Ascending aorta (tissue), 2 donors: ENCODE data around the gene HHIPL2. TPM values are rescaled to one million over a fixed set of nuclear protein-coding genes. Genes with fewer than 3 reads are reported as not detected.
"Not testable (repeated sequence)": the region's sequence is repeated elsewhere in the genome, so short reads cannot be mapped to it uniquely, and the experiment has no call there.

ENCODE experiments used
- DNase-seq, 2 donors: peaks; one replicate each; pipeline ENCODE4 v3.0.0-alpha.2; 2019; ENCODE audit warnings: low spot score in 2 of 2
- H3K27ac ChIP-seq, 2 donors: fragments of 200-600 bp; sonication (generic); one replicate each; pipeline ENCODE4 v1.5.1; 2016 to 2017; ENCODE audit warnings: mild to moderate bottlenecking in 1 of 2
- H3K27me3 ChIP-seq: fragments of 200-600 bp; sonication (generic); one replicate; pipeline ENCODE4 v1.5.1; 2017
- H3K36me3 ChIP-seq, 2 donors: fragments of 200-600 bp; sonication (generic); one replicate each; pipeline ENCODE4 v1.5.1; 2016
- H3K4me1 ChIP-seq, 2 donors: fragments of 200-600 bp; sonication (generic); one replicate each; pipeline ENCODE4 v1.5.1; 2016 to 2017; ENCODE audit warnings: mild to moderate bottlenecking in 1 of 2
- H3K4me3 ChIP-seq, 2 donors: fragments of 200-600 bp; sonication (generic); one replicate each; pipeline ENCODE4 v1.5.1; 2016 to 2017; ENCODE audit warnings: mild to moderate bottlenecking in 1 of 2
- H3K9me3 ChIP-seq, 2 donors: fragments of 200-600 bp; sonication (generic); one replicate each; pipeline ENCODE4 v1.5.1; 2016
- intact Hi-C: fragments of 100-400 bp; cut with DNase I; formaldehyde crosslinking; loops from one replicate; pipeline ENCODE4 v1.15.1; 2023
- total RNA-seq: library from RNA; depleted of rRNA; stranded (reverse); fragments of >200 nt; gene quantifications from one replicate; pipeline ENCODE4 v1.1.0, GENCODE V29; 2016

The HHIPL2 gene
- total RNA-seq, 1 donor from 2014 or later = not detected

DNA sequence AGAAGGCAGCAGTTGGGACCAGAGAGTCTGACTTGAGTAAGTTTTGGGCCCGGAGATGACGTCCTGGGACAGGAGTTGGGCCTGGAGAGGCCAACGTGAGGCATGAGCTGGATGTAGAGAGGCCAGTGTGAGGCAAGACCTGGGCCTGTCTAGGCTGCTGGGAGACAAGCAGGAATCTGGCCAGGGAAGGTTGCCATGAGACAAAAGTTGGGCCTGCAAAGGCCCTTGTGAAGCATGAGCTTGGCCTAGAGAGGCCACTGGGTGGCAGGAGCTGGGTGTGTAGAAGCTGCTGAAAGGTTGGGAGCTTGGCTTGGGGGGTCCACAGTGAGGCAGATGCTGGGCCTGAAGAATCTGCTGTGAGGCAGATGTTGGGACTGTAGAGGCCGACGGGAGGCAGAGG is 71.5 kb downstream of the HHIPL2 start:
- H3K4me3 ChIP-seq, intact Hi-C loops, H3K4me1 ChIP-seq, H3K9me3 ChIP-seq, H3K27ac ChIP-seq, H3K27me3 ChIP-seq, DNase-seq, H3K36me3 ChIP-seq: not testable (repeated sequence)

DNA sequence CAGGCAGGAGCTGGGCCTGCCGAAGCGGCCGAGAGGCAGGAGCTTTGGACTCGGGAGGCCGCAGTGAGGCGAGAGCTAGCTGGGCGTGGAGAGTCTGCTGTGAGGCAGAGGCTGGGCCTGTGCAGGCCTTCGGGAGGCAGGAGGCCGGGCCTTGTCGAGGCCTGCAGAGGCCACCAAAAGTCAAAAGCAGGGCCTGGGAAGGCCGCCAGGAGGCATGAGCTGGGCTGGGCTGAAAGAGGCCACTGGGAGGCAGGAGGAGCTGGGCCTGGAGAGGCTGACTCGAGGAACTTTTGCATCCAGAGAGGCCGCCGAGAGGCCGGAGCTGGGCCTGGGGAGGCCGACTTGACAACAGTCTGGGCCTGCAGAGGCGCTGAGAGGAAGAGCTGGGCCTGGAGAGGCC is 74.2 kb downstream of the HHIPL2 start:
- H3K4me3 ChIP-seq, H3K27me3 ChIP-seq, intact Hi-C loops, H3K4me1 ChIP-seq, DNase-seq, H3K27ac ChIP-seq, H3K9me3 ChIP-seq, H3K36me3 ChIP-seq: not testable (repeated sequence)

DNA sequence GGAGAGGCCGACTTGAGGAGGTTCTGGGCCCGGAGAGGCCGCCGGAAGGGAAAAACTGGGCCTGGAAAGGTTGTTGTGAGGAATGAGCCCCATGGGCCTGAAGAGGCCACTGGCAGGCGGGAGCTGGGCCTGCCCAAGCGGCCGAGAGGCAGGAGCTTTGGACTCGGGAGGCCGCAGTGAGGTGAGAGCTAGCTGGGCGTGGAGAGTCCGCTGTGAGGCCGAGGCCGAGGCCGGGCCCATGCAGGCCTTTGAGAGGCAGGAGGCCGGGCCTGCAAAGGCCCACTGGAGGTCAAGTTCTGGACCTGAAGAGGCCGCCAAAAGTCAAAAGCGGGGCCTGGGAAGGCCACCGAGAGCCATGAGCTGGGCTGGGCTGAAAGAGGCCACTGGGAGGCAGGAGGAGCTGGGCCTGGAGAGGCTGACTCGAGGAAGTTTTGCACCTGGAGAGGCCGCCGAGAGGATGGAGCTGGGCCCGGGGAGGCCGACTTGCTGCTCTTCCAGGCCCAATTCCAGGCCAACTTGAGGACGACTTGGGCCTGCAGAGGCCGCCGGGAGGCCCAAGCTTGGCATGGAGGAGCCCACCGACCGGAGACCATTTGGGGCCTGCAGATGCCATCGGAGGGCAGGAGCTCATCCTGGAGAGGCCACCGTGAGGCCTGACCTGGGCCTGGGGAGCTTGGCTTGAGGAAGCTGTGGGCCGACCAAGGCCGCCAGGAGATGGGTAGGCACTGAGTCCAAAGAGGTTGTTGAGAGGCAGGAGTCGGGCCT is 74.9 kb downstream of the HHIPL2 start:
- H3K4me1 ChIP-seq, H3K9me3 ChIP-seq, H3K27ac ChIP-seq, DNase-seq, H3K36me3 ChIP-seq, H3K27me3 ChIP-seq, H3K4me3 ChIP-seq, intact Hi-C loops: not testable (repeated sequence)

Other genes with a start within 250 kb of the HHIPL2 start
- 8.8 TPM for gene TAF1A, start 41.8 kb upstream of the HHIPL2 start, total RNA-seq
- 22.8 TPM for gene MIA3, start 70.0 kb upstream of the HHIPL2 start, total RNA-seq
- gene AIDA, start 164.4 kb upstream of the HHIPL2 start, total RNA-seq = 42.9 TPM
- 27.5 TPM for gene BROX, start 164.5 kb upstream of the HHIPL2 start, total RNA-seq
- gene FAM177B, start 189.1 kb upstream of the HHIPL2 start, total RNA-seq = not detected